HCT116 (cell line): ENCODE data around the gene STOML2. TPM values are rescaled to one million over a fixed set of nuclear protein-coding genes. Genes with fewer than 3 reads are reported as not detected.

ENCODE experiments used
- ATAC-seq: fragments of 200-7000 bp; cut with Tn5 transposase; 2 replicates; pipeline ENCODE4 v1.9.1; 2020; ENCODE audit warnings: mild to moderate bottlenecking, moderate library complexity
- BruUV-seq: library from RNA; stranded (reverse); fragments of 400-500 nt; replicated peaks from 2 replicates; lab custom pipeline; 2021; lab: Mats Ljungman, UMichigan
- CTCF ChIA-PET: fragments of 300-600 bp; sonication (Branson Sonifier 250); formaldehyde crosslinking; loops from one replicate; lab custom pipeline; 2021; ENCODE audit warnings: antibody characterized with exemption; lab: Charles Lee
- POLR2A ChIA-PET: fragments of 300-600, 350-600 bp; sonication (Branson Sonifier 250); formaldehyde crosslinking; loops from one replicate; lab custom pipeline; 2021; ENCODE audit warnings: antibody characterized with exemption; lab: Charles Lee
- RAD21 ChIA-PET, 2 experiments: fragments of 300-600 bp; sonication (Branson Sonifier 250); formaldehyde crosslinking; loops; one replicate each; lab custom pipeline; 2023; ENCODE audit warnings: low total read pairs in 2 of 2; ENCODE audit not compliant: uncharacterized antibody in 2 of 2, unreplicated experiment in 2 of 2, low non-redundant PET in 1 of 2; lab: Charles Lee
- DNase-seq: peaks from one replicate; pipeline ENCODE4 v3.0.0-alpha.2; 2010; ENCODE audit warnings: low read depth, low spot score
- H2AFZ ChIP-seq: fragments of 200-600 bp; shearing (Covaris generic), sonication (generic); 2 replicates; pipeline ENCODE4 v1.6.1; 2017; ENCODE audit warnings: low read depth, mixed run types, mixed read lengths, antibody characterized with exemption, low read length; ENCODE audit not compliant: poor library complexity, severe bottlenecking
- H3K27ac ChIP-seq: 2 replicates; pipeline ENCODE4 v1.5.1; 2012; ENCODE audit warnings: low read depth, low read length
- H3K27me3 ChIP-seq: fragments of 200-600 bp; sonication (generic); 2 replicates; pipeline ENCODE4 v1.6.1; 2016; ENCODE audit warnings: mixed run types, low read length, mixed read lengths; ENCODE audit not compliant: insufficient read depth
- H3K36me3 ChIP-seq, 2 experiments: fragments of 200-500 bp in 1 of 2; fragments of 200-600 bp in 1 of 2; sonication (Bioruptor generic) in 1 of 2; sonication (generic) in 1 of 2; 2 replicates each; pipeline versions ENCODE4 v1.5.1 to v1.6.1; 2014 to 2016; ENCODE audit warnings: low read length in 2 of 2, inconsistent platforms in 1 of 2, mixed read lengths in 1 of 2, mixed run types in 1 of 2; ENCODE audit not compliant: insufficient read depth in 2 of 2, control insufficient read depth in 1 of 2
- H3K4me1 ChIP-seq, 2 experiments: fragments of 200-600 bp in 1 of 2; sonication (generic) in 1 of 2; 2 replicates each; pipeline versions ENCODE4 v1.5.1 to v1.6.1; 2012 to 2017; ENCODE audit warnings: low read length in 2 of 2, inconsistent platforms in 1 of 2, mild to moderate bottlenecking in 1 of 2, mixed read lengths in 1 of 2, mixed run types in 1 of 2, moderate library complexity in 1 of 2; ENCODE audit not compliant: insufficient read depth in 2 of 2, control insufficient read depth in 1 of 2
- H3K4me2 ChIP-seq: fragments of 200-600 bp; sonication (generic); 2 replicates; pipeline ENCODE4 v1.6.1; 2017; ENCODE audit warnings: mixed run types, low read length, mixed read lengths
- H3K4me3 ChIP-seq, 2 experiments: fragments of 200-600 bp in 1 of 2; sonication (generic) in 1 of 2; replicated peaks in 1 of 2; 2 replicates each; pipeline ENCODE4 v1.5.1; 2011 to 2016; ENCODE audit warnings: low read length in 2 of 2, control low read depth in 1 of 2, low read depth in 1 of 2, mild to moderate bottlenecking in 1 of 2, mixed read lengths in 1 of 2, mixed run types in 1 of 2
- H3K79me2 ChIP-seq: fragments of 200-600 bp; sonication (generic); 2 replicates; pipeline ENCODE4 v1.6.1; 2017; ENCODE audit warnings: mild to moderate bottlenecking, mixed run types, low read length, moderate library complexity, mixed read lengths; ENCODE audit not compliant: insufficient read depth
- H3K9ac ChIP-seq: fragments of 200-600 bp; sonication (generic); 2 replicates; pipeline ENCODE4 v1.6.1; 2016; ENCODE audit warnings: low read length, mixed read lengths
- H3K9me2 ChIP-seq: fragments of 200-600 bp; sonication (generic), shearing (Covaris generic); 2 replicates; pipeline ENCODE4 v1.6.1; 2017; ENCODE audit warnings: mixed run types, mild to moderate bottlenecking, moderate library complexity; ENCODE audit not compliant: insufficient read depth
- H3K9me3 ChIP-seq, 2 experiments: fragments of 200-500 bp in 1 of 2; fragments of 200-600 bp in 1 of 2; sonication (Bioruptor generic) in 1 of 2; sonication (generic) in 1 of 2; 2 replicates each; pipeline ENCODE4 v1.6.1; 2014 to 2017; ENCODE audit warnings: low read length in 2 of 2, mixed read lengths in 2 of 2, inconsistent platforms in 1 of 2, low read depth in 1 of 2, mild to moderate bottlenecking in 1 of 2, mixed run types in 1 of 2, moderate library complexity in 1 of 2; ENCODE audit not compliant: control insufficient read depth in 1 of 2, insufficient read depth in 1 of 2
- H4K20me1 ChIP-seq: fragments of 200-600 bp; sonication (generic), shearing (Covaris generic); 2 replicates; pipeline ENCODE4 v1.6.1; 2017; ENCODE audit warnings: mixed run types, mild to moderate bottlenecking, moderate library complexity; ENCODE audit not compliant: insufficient read depth
- CBX3 ChIP-seq: IDR thresholded peaks from 2 replicates; pipeline ENCODE4 v1.6.1; 2012; ENCODE audit warnings: low read depth
- CTCF ChIP-seq, 3 experiments: fragments of 200-600 bp in 1 of 3; sonication (generic) in 1 of 3; IDR thresholded peaks in 2 of 3; conservative IDR thresholded peaks in 1 of 3; 2 replicates each; pipeline ENCODE4 v1.5.1; 2012 to 2017; ENCODE audit warnings: low read depth in 2 of 3, low read length in 2 of 3, antibody characterized with exemption in 1 of 3, borderline replicate concordance in 1 of 3, control low read depth in 1 of 3, mild to moderate bottlenecking in 1 of 3, mixed read lengths in 1 of 3, mixed run types in 1 of 3, moderate library complexity in 1 of 3; ENCODE audit not compliant: insufficient read depth in 1 of 3
- EGR1 ChIP-seq: IDR thresholded peaks from 2 replicates; pipeline ENCODE4 v1.6.1; 2012; ENCODE audit warnings: low read depth
- EZH2 ChIP-seq: fragments of 200-600 bp; sonication (generic); IDR thresholded peaks from 2 replicates; pipeline ENCODE4 v1.6.1; 2017; ENCODE audit warnings: antibody characterized with exemption, mixed run types
- ZBTB33 ChIP-seq: IDR thresholded peaks from 2 replicates; pipeline ENCODE4 v1.6.1; 2011; ENCODE audit warnings: mild to moderate bottlenecking, low read length, moderate library complexity; ENCODE audit not compliant: insufficient replicate concordance; ENCODE audit errors: extremely low read depth
- intact Hi-C: fragments of 100-400 bp; cut with micrococcal nuclease; formaldehyde crosslinking; loops from 2 replicates; pipeline ENCODE4 v1.10.0; 2022
- total RNA-seq: library from RNA; stranded (reverse); gene quantifications from one replicate; pipeline ENCODE4 v1.2.1, GENCODE V29; 2021; ENCODE audit not compliant: unreplicated experiment

The STOML2 gene
- total RNA-seq, 1 experiment from 2014 or later = 245 TPM

GRCh38 chr9:35067056-35067455, 35.9 kb downstream of the STOML2 start:
- H3K79me2 ChIP-seq = peaks cover 96% of the 10 kb centered on the region
- no peaks in the 10 kb centered on the region for H3K9me3 ChIP-seq
- DNase-seq (no peak), ATAC-seq (no peak)
- peaks cover 6 to 14% of the 10 kb centered on the region in 2 experiments; a peak in 3 of 4 replicates for H3K4me1 ChIP-seq
- ChIA-PET CTCF (interaction anchor here (1.2 kb wide), 1 partner anchor 16 kb away, joined by 4 read pairs; no protein-coding TSS in a partner anchor), RAD21 (no interaction called here), POLR2A (no interaction called here)
- H4K20me1 ChIP-seq = peaks cover 25% of the 10 kb centered on the region; the same call in 1 of the 2 replicates
- no peaks in the 10 kb centered on the region for H3K27me3 ChIP-seq
- H2AFZ ChIP-seq = no peak overlapping the region
- H3K9ac ChIP-seq = no peak overlapping the region
- TF ChIP-seq EGR1 = no peak
- no peak for TF ChIP-seq EZH2
- no peak for TF ChIP-seq ZBTB33
- no peak for TF ChIP-seq CTCF (IDR thresholded peaks at IDR 0.05 in 2 of 3, conservative IDR thresholded peaks at IDR 0.05 in 1 of 3; ENCODE audit: borderline replicate concordance in 1 of 3, insufficient read depth in 1 of 3, low read depth in 2 of 3, low read length in 2 of 3)
- TF ChIP-seq CBX3 = no peak
- H3K4me2 ChIP-seq = no peak overlapping the region
- H3K36me3 ChIP-seq = peaks cover 58 to 79% of the 10 kb centered on the region in 2 experiments
- no peak overlapping the region for H3K27ac ChIP-seq
- BruUV-seq = no TSS peak
- H3K9me2 ChIP-seq = no peaks in the 10 kb centered on the region
- intact Hi-C loops = no loop called here
- H3K4me3 ChIP-seq = no peak overlapping the region
